ENCODE measurements around the gene PPP2R5A. TPM values are rescaled to one million over a fixed set of nuclear protein-coding genes. Genes with fewer than 3 reads are reported as not detected.

The PPP2R5A gene
- total and polyA plus RNA-seq, 2 of the 13 experiments (the other 11 are each of a cell fraction or from before 2014, with no cell fraction given), result 22.0 to 31.4 TPM

DNA sequence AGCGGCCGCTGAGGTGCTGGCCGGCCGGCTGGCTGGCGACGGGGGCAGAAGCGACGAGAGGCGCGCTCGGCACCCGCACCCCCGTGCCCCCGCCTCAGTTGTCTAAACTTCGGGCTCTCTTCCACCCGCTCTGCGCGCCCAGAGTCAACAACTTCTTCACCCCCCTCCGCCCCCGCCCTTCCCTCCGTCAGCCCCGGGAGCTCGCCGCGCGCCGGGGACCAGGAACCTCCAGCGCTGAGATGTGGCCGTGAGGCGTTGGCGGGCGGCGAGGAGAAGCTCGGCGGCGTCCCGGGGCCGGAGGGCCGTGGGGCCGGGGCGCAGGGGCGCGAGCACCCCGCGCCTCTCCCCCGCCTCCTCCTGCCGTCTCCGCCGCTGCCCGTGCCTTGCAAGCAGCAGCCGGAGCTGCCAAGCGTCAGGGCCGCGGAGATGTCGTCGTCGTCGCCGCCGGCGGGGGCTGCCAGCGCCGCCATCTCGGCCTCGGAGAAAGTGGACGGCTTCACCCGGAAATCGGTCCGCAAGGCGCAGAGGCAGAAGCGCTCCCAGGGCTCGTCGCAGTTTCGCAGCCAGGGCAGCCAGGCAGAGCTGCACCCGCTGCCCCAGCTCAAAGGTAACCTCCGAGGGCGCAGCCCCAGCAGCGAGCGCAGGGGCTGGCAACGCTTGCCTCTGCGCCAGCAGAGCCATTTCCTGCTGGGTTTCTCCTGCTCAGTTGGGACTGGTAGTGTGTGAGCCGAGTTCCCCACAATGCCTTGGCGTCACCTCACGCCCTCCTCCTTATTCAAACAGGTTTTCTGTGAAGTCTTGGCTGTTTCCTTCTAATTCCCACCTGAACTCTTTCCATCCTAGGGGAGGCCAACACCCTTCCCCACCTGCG is 710 bp downstream of the PPP2R5A start (continued):
- TF ChIP-seq ZNF510 (CRISPR knock-in tag; IDR thresholded peaks at IDR 0.05; ENCODE audit: low read depth) (0 out of 2 replicates have a peak, but pooled peaks have one; percentile 62), IKZF5 (CRISPR knock-in tag; IDR thresholded peaks at IDR 0.05) (peak; percentile 15; the same call in 1 of the 2 replicates), PCBP1 (IDR thresholded peaks at IDR 0.05; ENCODE audit: borderline replicate concordance, low read depth, low read length) (0 out of 2 replicates have a peak, but pooled peaks have one; percentile 44), ZNF407 (CRISPR knock-in tag; IDR thresholded peaks at IDR 0.05; ENCODE audit: not compliant biosample characterization) (peak; percentile 58), MZF1 (CRISPR knock-in tag; IDR thresholded peaks at IDR 0.05; ENCODE audit: borderline replicate concordance) (0 out of 2 replicates have a peak, but pooled peaks have one; percentile 18), ZNF557 (CRISPR knock-in tag; IDR thresholded peaks at IDR 0.05) (no peak), ZNF451 (CRISPR knock-in tag; IDR thresholded peaks at IDR 0.05) (peak; percentile 70; the same call in 1 of the 2 replicates), ATAD3A (CRISPR knock-in tag; IDR thresholded peaks at IDR 0.05) (no peak; the same call in 1 of the 2 replicates), ZSCAN31 (CRISPR knock-in tag; IDR thresholded peaks at IDR 0.05; ENCODE audit: low read depth) (no peak), HOXA3 (CRISPR knock-in tag; IDR thresholded peaks at IDR 0.05) (peak; percentile 38; the same call in 1 of the 2 replicates), MED8 (CRISPR knock-in tag; IDR thresholded peaks at IDR 0.05; ENCODE audit: insufficient replicate concordance) (peak; percentile 69), PCBP2 (optimal IDR thresholded peaks at IDR 0.05; ENCODE audit: low read depth, low read length, poor library complexity, severe bottlenecking) (no peak), ZNF30 (CRISPR knock-in tag; IDR thresholded peaks at IDR 0.05) (no peak), ELF1 (CRISPR knock-in tag; IDR thresholded peaks at IDR 0.05) (peak; percentile 55; the same call in 1 of the 2 replicates), ZNF761 (CRISPR knock-in tag; conservative IDR thresholded peaks at IDR 0.05) (peak; percentile 39; the same call in 1 of the 2 replicates), ZFP36L1 (CRISPR knock-in tag; IDR thresholded peaks at IDR 0.05) (no peak), ZBTB43 (CRISPR knock-in tag; conservative IDR thresholded peaks at IDR 0.05) (0 out of 2 replicates have a peak, but pooled peaks have one; percentile 9), GABPB1 (CRISPR knock-in tag; IDR thresholded peaks at IDR 0.05) (peak; percentile 66)

All from HepG2 (cell line).